PC-9 (cell line): ENCODE measurements around the gene POU6F2. TPM values are rescaled to one million over a fixed set of nuclear protein-coding genes. Genes with fewer than 3 reads are reported as not detected.

Experiments used
- BruUV-seq: library from RNA; stranded (reverse); fragments of 400-500 nt; replicated peaks from 2 replicates; lab custom pipeline; 2021; lab: Mats Ljungman, UMichigan
- CTCF ChIA-PET: fragments of 300-600 bp; sonication (Branson Sonifier 250); formaldehyde crosslinking; loops from one replicate; lab custom pipeline; 2022; ENCODE audit warnings: antibody characterized with exemption; lab: Charles Lee
- POLR2A ChIA-PET: fragments of 300-600 bp; sonication (Branson Sonifier 250); formaldehyde crosslinking; loops from one replicate; lab custom pipeline; 2022; ENCODE audit warnings: antibody characterized with exemption; ENCODE audit not compliant: unreplicated experiment; lab: Charles Lee
- DNase-seq, 2 experiments: peaks; one replicate each; pipeline versions ENCODE4 v3.0.0 to v3.0.0-alpha.2; 2015 to 2022; ENCODE audit warnings: mixed read lengths in 1 of 2
- H2AFZ ChIP-seq: fragments of 200-600 bp; sonication (generic); 2 replicates; pipeline ENCODE4 v1.8.1; 2017; ENCODE audit warnings: antibody characterized with exemption
- H3F3A ChIP-seq: fragments of 200-600 bp; sonication (generic); 2 replicates; pipeline ENCODE4 v1.8.1; 2017; ENCODE audit warnings: antibody characterized with exemption, mild to moderate bottlenecking, low read depth; ENCODE audit not compliant: insufficient read depth
- H3K27ac ChIP-seq: fragments of 200-600 bp; sonication (generic); 2 replicates; pipeline ENCODE4 v1.6.1; 2016; ENCODE audit warnings: mixed run types
- H3K27me3 ChIP-seq: fragments of 200-600 bp; sonication (generic); 2 replicates; pipeline ENCODE4 v1.6.1; 2016; ENCODE audit warnings: low read depth, mixed run types; ENCODE audit not compliant: insufficient read depth
- H3K36me3 ChIP-seq: fragments of 200-600 bp; sonication (generic); 2 replicates; pipeline ENCODE4 v1.6.1; 2016; ENCODE audit warnings: low read depth, mixed run types
- H3K4me1 ChIP-seq: fragments of 200-600 bp; sonication (generic); replicated peaks from 2 replicates; pipeline ENCODE4 v1.6.1; 2016; ENCODE audit warnings: mixed run types; ENCODE audit not compliant: insufficient read depth
- H3K4me2 ChIP-seq: fragments of 200-600 bp; sonication (generic); 2 replicates; pipeline ENCODE4 v1.6.1; 2017; ENCODE audit warnings: mixed run types
- H3K4me3 ChIP-seq: fragments of 200-600 bp; sonication (generic); 2 replicates; pipeline ENCODE4 v1.6.1; 2016; ENCODE audit warnings: mixed run types
- H3K79me2 ChIP-seq: fragments of 200-600 bp; sonication (generic); 2 replicates; pipeline ENCODE4 v1.6.1; 2017; ENCODE audit warnings: low read depth, mixed run types
- H3K9me2 ChIP-seq: fragments of 200-600 bp; sonication (generic); 2 replicates; pipeline ENCODE4 v1.8.1; 2017; ENCODE audit warnings: mild to moderate bottlenecking; ENCODE audit not compliant: insufficient read depth
- H3K9me3 ChIP-seq: fragments of 200-600 bp; sonication (generic); 2 replicates; pipeline ENCODE4 v1.8.1; 2016; ENCODE audit warnings: low read depth; ENCODE audit not compliant: insufficient read depth
- H4K20me1 ChIP-seq: fragments of 200-600 bp; sonication (generic); 2 replicates; pipeline ENCODE4 v1.8.1; 2017; ENCODE audit not compliant: insufficient read depth
- CTCF ChIP-seq: fragments of 200-600 bp; sonication (generic); conservative IDR thresholded peaks from 2 replicates; pipeline ENCODE4 v1.6.1; 2017; ENCODE audit warnings: mixed run types, antibody characterized with exemption, mild to moderate bottlenecking, moderate library complexity
- EZH2 ChIP-seq: fragments of 200-600 bp; sonication (generic); IDR thresholded peaks from 2 replicates; pipeline ENCODE4 v1.8.0; 2017; ENCODE audit warnings: antibody characterized with exemption, low read depth
- intact Hi-C: fragments of 100-400 bp; cut with micrococcal nuclease; formaldehyde crosslinking; loops from one replicate; pipeline ENCODE4 v1.10.0; 2022; ENCODE audit not compliant: unreplicated experiment
- total RNA-seq: library from RNA; stranded (reverse); gene quantifications from 2 replicates; pipeline ENCODE4 v1.2.3, GENCODE V29; 2021

Gene POU6F2
- total RNA-seq, 1 experiment from 2014 or later: not detected

DNA sequence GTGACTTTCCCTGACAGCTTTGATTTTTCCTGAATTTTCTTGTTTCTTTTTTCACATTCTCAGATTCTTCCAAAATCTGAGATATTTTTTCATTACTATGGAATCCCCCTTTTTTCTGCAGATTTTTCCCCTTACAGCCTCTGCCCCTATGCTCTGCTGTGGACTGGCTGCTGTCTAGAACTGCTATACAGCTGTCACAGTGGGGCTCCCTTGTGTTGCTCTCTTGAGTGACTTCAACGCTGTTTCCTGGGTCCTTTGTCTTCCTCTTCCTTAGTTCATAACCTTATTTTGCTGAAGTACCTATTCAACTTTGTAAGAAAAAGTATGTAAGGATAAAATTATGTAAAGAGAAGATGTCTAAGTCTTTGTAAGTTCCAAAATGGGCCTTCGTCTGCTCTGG lies 354.4 kb downstream of the POU6F2 start:
- intact Hi-C loops: no loop called here
- no TSS peak for BruUV-seq
- H3K9me3 ChIP-seq: no peaks in the 10 kb centered on the region; the same call in 1 of the 2 replicates
- H4K20me1 ChIP-seq: no peaks in the 10 kb centered on the region
- no peak overlapping the region for H3K4me2 ChIP-seq
- POLR2A ChIA-PET: interaction anchor here (0.7 kb wide), 1 partner anchor 1736 kb away, joined by 4 read pairs; no protein-coding TSS in a partner anchor
- no peak overlapping the region for H3K4me3 ChIP-seq
- no peak for DNase-seq
- no peak overlapping the region for H2AFZ ChIP-seq
- H3F3A ChIP-seq: no peaks in the 10 kb centered on the region
- H3K27ac ChIP-seq: no peak overlapping the region
- no peaks in the 10 kb centered on the region for H3K79me2 ChIP-seq
- H3K9me2 ChIP-seq: no peaks in the 10 kb centered on the region
- TF ChIP-seq EZH2 (no peak), CTCF (no peak)
- H3K4me1 ChIP-seq: no peaks in the 10 kb centered on the region
- CTCF ChIA-PET: no interaction called here
- no peaks in the 10 kb centered on the region for H3K36me3 ChIP-seq
- H3K27me3 ChIP-seq: peaks cover 89% of the 10 kb centered on the region

- Histone ChIP-seq H3K27ac (no peak overlapping the region), H3K9me3 (no peaks in the 10 kb centered on the region; the same call in 1 of the 2 replicates), H3K36me3 (no peaks in the 10 kb centered on the region), H3K4me3 (no peak overlapping the region), H3K4me2 (no peak overlapping the region), H3F3A (no peaks in the 10 kb centered on the region), H3K27me3 (peaks cover 93% of the 10 kb centered on the region), H3K79me2 (no peaks in the 10 kb centered on the region), H3K9me2 (no peaks in the 10 kb centered on the region), H2AFZ (no peak overlapping the region), H4K20me1 (no peaks in the 10 kb centered on the region), H3K4me1 (no peaks in the 10 kb centered on the region)
- DNase-seq: no peak
- ChIA-PET CTCF (no interaction called here), POLR2A (no interaction called here)
- no TSS peak for BruUV-seq
- TF ChIP-seq EZH2 (no peak), CTCF (no peak)
- intact Hi-C loops: no loop called here
These were observed 356.0 kb downstream of the POU6F2 start for GRCh38 chr7:39333701-39334100.

- Histone ChIP-seq H3K4me3 (no peak overlapping the region), H4K20me1 (no peaks in the 10 kb centered on the region), H2AFZ (no peak overlapping the region), H3K27me3 (peaks cover 80% of the 10 kb centered on the region), H3K4me2 (no peak overlapping the region), H3K4me1 (no peaks in the 10 kb centered on the region), H3K9me2 (no peaks in the 10 kb centered on the region), H3K36me3 (no peaks in the 10 kb centered on the region), H3K27ac (no peak overlapping the region), H3K79me2 (no peaks in the 10 kb centered on the region), H3F3A (no peaks in the 10 kb centered on the region), H3K9me3 (no peaks in the 10 kb centered on the region)
- TF ChIP-seq CTCF: no peak
- TF ChIP-seq EZH2: no peak
- no peak for DNase-seq
- BruUV-seq: no TSS peak
- intact Hi-C loops: no loop called here
- CTCF ChIA-PET: no interaction called here
- POLR2A ChIA-PET: no interaction called here
These were observed 358.7 kb downstream of the POU6F2 start for GRCh38 chr7:39336442-39336841.
